Erythroblast (primary cell): ENCODE results near the gene LTK.

Experiments
- GATA1 ChIP-seq: IDR thresholded peaks from 2 replicates; pipeline ENCODE4 v1.6.1; 2011; ENCODE audit warnings: low read depth, mild to moderate bottlenecking, control low read depth, low read length, moderate library complexity
- POLR2A ChIP-seq: IDR thresholded peaks from 2 replicates; pipeline ENCODE4 v1.6.1; 2011; ENCODE audit warnings: mild to moderate bottlenecking, low read length

- TF ChIP-seq POLR2A, result no peak
- no peak for TF ChIP-seq GATA1
These were observed 4.3 kb upstream of the LTK start for GRCh38 chr15:41517895-41518449.
